CMK (cell line): ENCODE results near the gene CHPT1.

ENCODE experiments used
- DNase-seq: peaks from one replicate; pipeline ENCODE4 v3.0.0-alpha.2; 2010; ENCODE audit warnings: low read depth

The CHPT1 gene

DNA sequence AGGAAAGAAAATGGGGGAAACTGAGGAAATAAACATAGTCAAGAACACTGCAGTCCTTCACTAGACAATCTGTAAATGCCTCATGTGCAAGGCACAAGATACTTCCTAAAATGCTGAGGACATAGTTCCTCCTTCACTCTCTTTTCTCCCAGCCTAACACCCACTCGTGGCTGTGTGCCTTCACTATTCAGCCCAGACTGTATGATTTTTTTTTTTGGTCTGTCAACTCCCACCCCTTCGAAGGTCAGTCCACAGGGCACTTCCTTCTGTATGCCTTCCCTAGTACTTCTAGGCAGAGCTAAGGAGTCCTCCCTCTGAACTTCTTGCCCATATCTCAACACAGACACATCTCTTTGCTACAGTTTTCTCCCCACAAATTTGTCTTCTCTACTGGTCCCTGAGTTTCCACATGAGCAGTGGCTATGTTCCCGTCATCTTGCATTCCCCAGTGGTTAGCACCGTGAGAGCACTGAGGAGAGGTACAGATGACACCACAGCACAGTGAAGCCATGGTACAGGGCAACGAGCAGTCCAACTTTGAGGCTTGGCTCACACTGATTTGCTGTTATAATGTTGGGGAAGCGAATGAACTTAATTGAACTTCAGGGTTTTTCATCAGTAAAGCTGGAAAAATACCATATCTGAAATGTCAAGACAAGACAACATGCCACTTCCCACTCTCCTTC is 65.9 kb downstream of the CHPT1 start:
- no peak for DNase-seq

- DNase-seq = no peak
Observed at GRCh38 chr12:101764051-101764792, 66.8 kb downstream of the CHPT1 start.

DNA sequence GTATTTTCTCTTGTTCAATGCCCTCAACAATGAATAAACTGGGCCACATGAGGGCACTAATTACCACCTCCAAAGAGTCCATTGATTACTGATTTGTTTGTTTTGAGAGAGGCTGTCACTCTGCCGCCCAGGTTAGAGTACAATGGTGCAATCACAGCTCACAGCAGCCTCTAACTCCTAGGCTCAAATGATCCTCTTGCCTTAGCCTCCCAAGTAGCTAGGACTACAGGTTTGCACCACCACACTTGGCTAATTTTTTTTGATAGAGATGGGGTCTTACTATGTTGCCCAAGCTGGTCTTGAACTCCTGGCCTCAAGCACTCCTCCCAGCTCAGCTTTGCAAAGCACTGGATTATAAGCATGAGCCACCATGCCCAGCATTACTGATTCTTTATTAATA is 70.1 kb downstream of the CHPT1 start:
- DNase-seq = no peak

DNA sequence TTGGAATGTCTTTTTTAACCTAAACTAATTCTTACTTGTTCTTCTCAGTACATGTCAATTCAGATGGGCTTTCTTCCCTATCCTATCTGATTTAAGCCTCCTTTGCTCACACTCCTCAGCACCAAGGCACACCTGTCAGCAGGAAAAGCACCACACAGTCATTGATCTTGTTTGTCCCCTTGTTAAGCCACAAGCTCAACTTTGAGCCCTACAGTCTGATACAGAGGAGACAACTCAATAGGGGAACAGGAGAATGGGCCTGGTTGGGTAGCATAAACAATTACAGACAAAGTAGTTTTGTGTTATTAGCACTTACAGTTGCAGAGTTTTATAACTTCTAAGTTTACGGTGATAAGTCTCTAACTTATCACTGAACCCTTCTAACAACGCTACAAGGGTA is 71.3 kb downstream of the CHPT1 start:
- DNase-seq = no peak

- no peak for DNase-seq
Observed at GRCh38 chr12:101769865-101770264, 72.4 kb downstream of the CHPT1 start.

- no peak for DNase-seq
Observed at GRCh38 chr12:101772012-101772775, 74.8 kb downstream of the CHPT1 start.

DNA sequence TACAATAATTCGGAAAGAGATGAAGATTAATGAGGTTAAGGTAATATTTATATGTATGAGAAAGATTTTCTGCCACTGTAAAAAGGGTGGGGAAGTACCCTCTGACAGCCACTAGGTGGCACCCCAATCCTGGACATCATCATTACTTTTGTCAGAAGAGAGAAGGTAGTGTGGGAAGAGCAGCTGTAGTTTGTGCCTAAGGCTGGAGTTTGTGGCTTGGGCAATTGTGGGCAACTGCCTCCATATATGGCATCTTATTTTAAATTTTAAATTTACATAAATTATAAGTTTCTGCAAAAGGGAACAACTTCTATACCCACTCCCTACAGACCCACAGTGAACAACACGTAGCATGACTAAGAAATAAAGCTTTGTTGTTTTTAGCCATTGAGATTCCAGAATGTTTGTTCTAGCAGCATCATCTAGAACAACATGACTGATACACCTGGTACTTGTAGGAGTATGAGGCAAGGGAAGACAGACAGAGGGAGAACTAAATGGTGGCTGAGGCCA is 76.3 kb downstream of the CHPT1 start:
- DNase-seq = peak; percentile 35

GRCh38 chr12:101775816-101776215 is 78.4 kb downstream of the CHPT1 start:
- no peak for DNase-seq

GRCh38 chr12:101777485-101777884 is 80.0 kb downstream of the CHPT1 start:
- DNase-seq = no peak

DNA sequence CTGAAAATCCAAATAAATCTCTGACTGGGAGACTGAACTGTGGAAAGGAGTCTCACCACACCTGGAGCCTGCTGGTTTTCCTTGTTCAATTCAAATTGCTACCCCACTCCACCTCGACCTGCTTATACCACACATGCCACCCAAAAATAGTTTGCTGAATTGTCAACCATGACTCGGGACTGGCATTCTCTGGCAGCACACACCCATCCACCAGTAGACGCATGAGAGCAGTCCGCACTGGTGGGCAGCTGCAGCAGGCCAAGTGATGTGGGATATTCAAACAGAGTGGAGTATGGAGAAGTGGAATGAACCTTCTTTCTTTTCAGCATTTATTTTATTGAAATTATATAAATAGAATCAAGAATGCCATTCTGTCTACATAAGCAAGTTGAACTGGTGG is 80.5 kb downstream of the CHPT1 start:
- DNase-seq = no peak
